RPMI7951 (cell line): ENCODE measurements around the gene TNK2. TPM values are rescaled to one million over a fixed set of nuclear protein-coding genes. Genes with fewer than 3 reads are reported as not detected.
"Not testable (repeated sequence)": the region's sequence is repeated elsewhere in the genome, so short reads cannot be mapped to it uniquely, and the experiment has no call there.

Source experiments
- DNase-seq: peaks from one replicate; pipeline ENCODE4 v3.0.0-alpha.2; 2012; ENCODE audit warnings: low read depth
- total RNA-seq: library from RNA; depleted of rRNA; stranded (reverse); fragments of >200 nt; shearing (Covaris generic); gene quantifications from 2 replicates; pipeline ENCODE4 v1.2.3, GENCODE V29; 2014

TNK2 gene
- total RNA-seq, 1 experiment from 2014 or later: 7.1 TPM

- DNase-seq: no peak
Observed at GRCh38 chr3:195885036-195885891, 23.1 kb downstream of the TNK2 start.

GRCh38 chr3:195884691-195885035, 23.7 kb downstream of the TNK2 start:
- no peak for DNase-seq

GRCh38 chr3:195883801-195884200, 24.6 kb downstream of the TNK2 start:
- no peak for DNase-seq

GRCh38 chr3:195883160-195883559, 25.2 kb downstream of the TNK2 start:
- DNase-seq: no peak

- no peak for DNase-seq
Observed at GRCh38 chr3:195882002-195882441, 26.3 kb downstream of the TNK2 start.

GRCh38 chr3:195881276-195881988, 26.9 kb downstream of the TNK2 start:
- DNase-seq: no peak

GRCh38 chr3:195880037-195880431, 28.3 kb downstream of the TNK2 start:
- DNase-seq: no peak

GRCh38 chr3:195879416-195880036, 28.8 kb downstream of the TNK2 start:
- DNase-seq: no peak

GRCh38 chr3:195878424-195879274, 29.7 kb downstream of the TNK2 start:
- DNase-seq: no peak

- no peak for DNase-seq
Observed at GRCh38 chr3:195877767-195878423, 30.5 kb downstream of the TNK2 start.

- no peak for DNase-seq
Observed at GRCh38 chr3:195877136-195877715, 31.1 kb downstream of the TNK2 start.

GRCh38 chr3:195876297-195877064, 31.9 kb downstream of the TNK2 start:
- no peak for DNase-seq

GRCh38 chr3:195875482-195876236, 32.7 kb downstream of the TNK2 start:
- no peak for DNase-seq

- no peak for DNase-seq
Observed at GRCh38 chr3:195873971-195874370, 34.4 kb downstream of the TNK2 start.

- DNase-seq: no peak
Observed at GRCh38 chr3:195873281-195873887, 35.0 kb downstream of the TNK2 start.

- no peak for DNase-seq
Observed at GRCh38 chr3:195872800-195873199, 35.6 kb downstream of the TNK2 start.

- DNase-seq: no peak
Observed at GRCh38 chr3:195872097-195872496, 36.3 kb downstream of the TNK2 start.

- DNase-seq: not testable (repeated sequence)
Observed at GRCh38 chr3:195871686-195872085, 36.7 kb downstream of the TNK2 start.

- no peak for DNase-seq
Observed at GRCh38 chr3:195870937-195871336, 37.4 kb downstream of the TNK2 start.
